ENCODE results near the gene KISS1. TPM values are rescaled to one million over a fixed set of nuclear protein-coding genes. Genes with fewer than 3 reads are reported as not detected.

Gene KISS1
- total RNA-seq, 4 donors from 2014 or later: not detected

DNA sequence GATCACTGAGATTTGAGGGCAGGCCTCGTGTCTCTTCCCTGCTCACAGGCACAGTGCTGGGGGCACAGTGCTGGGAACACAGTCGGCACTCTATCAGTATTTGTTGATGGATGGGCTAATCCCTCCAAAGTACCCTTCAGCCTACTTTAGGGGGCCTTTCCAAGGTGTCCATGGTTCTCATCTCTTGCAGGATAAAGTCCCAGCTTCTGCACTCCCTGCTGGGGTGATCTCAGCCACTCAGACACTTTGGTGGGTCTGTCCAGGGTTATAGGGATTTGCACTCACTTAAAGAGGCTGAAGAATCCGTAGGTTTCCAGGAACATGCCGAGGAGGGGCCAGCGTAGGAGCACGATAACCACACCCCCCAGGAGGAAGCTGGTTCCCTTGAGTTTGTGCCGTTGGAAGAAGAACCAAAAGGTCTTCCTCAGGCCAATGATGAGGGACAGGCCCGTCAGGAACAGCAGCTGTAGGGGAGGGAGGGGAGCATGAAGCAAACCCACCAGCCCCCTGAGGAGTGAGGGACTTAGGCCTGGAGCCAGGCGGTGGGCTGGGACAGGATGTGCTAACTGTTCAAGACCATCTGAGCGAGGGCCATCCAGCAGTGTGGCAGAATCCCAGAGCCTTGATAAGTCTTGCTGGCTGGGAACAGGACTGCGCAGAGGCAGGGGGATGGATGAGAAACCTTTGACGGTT, 5.2 kb upstream of the KISS1 start:
- no peak overlapping the region for H3K27ac ChIP-seq
- no peak for DNase-seq
- intact Hi-C loops (cut with DNase I; ENCODE audit: low total_unique reads) (no loop called here), in situ Hi-C loops (cut with MboI; ENCODE audit: low pct_ligation_motif_present in 1 of 4, low pct_unique_long_range_greater_than_20kb in 1 of 4, low sequenced_read_pairs in 3 of 4) (no loop called here)
- H3K4me3 ChIP-seq: no peak overlapping the region
- peaks cover 26% of the 10 kb centered on the region for H3K27me3 ChIP-seq
- H3K36me3 ChIP-seq: no peaks in the 10 kb centered on the region
- peaks cover 0 to under 1% (median 0%) of the 10 kb centered on the region in 4 donors for H3K4me1 ChIP-seq
- WGBS, 2 donors (ENCODE audit: low coverage in 1 of 2): 81% methylated on average over 12 of the region's 12 CpGs; no CpG with 5 or more reads in 1 of the 2 donors
- TF ChIP-seq POLR2A (IDR thresholded peaks at IDR 0.05) (no peak), EP300 (IDR thresholded peaks at IDR 0.05; ENCODE audit: low read depth) (no peak), POLR2AphosphoS5 (IDR thresholded peaks at IDR 0.05) (no peak)
- TF ChIP-seq, protein P1, sequence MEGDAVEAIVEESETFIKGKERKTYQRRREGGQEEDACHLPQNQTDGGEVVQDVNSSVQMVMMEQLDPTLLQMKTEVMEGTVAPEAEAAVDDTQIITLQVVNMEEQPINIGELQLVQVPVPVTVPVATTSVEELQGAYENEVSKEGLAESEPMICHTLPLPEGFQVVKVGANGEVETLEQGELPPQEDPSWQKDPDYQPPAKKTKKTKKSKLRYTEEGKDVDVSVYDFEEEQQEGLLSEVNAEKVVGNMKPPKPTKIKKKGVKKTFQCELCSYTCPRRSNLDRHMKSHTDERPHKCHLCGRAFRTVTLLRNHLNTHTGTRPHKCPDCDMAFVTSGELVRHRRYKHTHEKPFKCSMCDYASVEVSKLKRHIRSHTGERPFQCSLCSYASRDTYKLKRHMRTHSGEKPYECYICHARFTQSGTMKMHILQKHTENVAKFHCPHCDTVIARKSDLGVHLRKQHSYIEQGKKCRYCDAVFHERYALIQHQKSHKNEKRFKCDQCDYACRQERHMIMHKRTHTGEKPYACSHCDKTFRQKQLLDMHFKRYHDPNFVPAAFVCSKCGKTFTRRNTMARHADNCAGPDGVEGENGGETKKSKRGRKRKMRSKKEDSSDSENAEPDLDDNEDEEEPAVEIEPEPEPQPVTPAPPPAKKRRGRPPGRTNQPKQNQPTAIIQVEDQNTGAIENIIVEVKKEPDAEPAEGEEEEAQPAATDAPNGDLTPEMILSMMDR (IDR thresholded peaks at IDR 0.05): no peak
- no peaks in the 10 kb centered on the region for H3K9me3 ChIP-seq

DNA sequence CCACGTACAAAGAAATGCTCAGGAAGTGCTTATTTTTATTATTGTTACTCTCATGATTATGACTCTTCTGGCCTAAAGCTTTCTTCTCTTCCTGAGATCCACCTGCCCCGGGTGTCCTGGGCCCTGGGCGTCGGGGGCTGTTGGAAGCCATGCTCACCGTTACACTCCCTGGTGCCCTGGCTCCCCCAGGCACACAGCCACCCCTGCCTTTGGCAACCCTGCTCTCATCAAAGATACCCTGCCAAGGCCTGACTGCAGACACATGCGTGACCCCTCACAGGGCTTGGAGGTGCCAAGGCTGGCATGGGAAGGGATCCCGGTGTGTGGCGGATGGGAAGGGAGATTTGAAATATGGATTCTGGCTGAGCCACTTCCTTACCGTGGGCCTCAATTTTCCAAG, 3.3 kb upstream of the KISS1 start:
- Histone ChIP-seq H3K36me3 (no peaks in the 10 kb centered on the region), H3K4me3 (no peak overlapping the region), H3K27me3 (peaks cover 22% of the 10 kb centered on the region), H3K27ac (no peak overlapping the region), H3K4me1 (no peaks in the 10 kb centered on the region), H3K9me3 (no peaks in the 10 kb centered on the region)
- 72 to 84% methylated on average over 4 to 9 of the region's 9 CpGs for WGBS, 2 donors (ENCODE audit: low coverage in 1 of 2)
- intact Hi-C loops (cut with DNase I; ENCODE audit: low total_unique reads): no loop called here
- no peak for TF ChIP-seq EP300 (IDR thresholded peaks at IDR 0.05; ENCODE audit: low read depth)
- DNase-seq: no peak
- in situ Hi-C loops (cut with MboI; ENCODE audit: low pct_ligation_motif_present in 1 of 4, low pct_unique_long_range_greater_than_20kb in 1 of 4, low sequenced_read_pairs in 3 of 4): no loop called here

DNA sequence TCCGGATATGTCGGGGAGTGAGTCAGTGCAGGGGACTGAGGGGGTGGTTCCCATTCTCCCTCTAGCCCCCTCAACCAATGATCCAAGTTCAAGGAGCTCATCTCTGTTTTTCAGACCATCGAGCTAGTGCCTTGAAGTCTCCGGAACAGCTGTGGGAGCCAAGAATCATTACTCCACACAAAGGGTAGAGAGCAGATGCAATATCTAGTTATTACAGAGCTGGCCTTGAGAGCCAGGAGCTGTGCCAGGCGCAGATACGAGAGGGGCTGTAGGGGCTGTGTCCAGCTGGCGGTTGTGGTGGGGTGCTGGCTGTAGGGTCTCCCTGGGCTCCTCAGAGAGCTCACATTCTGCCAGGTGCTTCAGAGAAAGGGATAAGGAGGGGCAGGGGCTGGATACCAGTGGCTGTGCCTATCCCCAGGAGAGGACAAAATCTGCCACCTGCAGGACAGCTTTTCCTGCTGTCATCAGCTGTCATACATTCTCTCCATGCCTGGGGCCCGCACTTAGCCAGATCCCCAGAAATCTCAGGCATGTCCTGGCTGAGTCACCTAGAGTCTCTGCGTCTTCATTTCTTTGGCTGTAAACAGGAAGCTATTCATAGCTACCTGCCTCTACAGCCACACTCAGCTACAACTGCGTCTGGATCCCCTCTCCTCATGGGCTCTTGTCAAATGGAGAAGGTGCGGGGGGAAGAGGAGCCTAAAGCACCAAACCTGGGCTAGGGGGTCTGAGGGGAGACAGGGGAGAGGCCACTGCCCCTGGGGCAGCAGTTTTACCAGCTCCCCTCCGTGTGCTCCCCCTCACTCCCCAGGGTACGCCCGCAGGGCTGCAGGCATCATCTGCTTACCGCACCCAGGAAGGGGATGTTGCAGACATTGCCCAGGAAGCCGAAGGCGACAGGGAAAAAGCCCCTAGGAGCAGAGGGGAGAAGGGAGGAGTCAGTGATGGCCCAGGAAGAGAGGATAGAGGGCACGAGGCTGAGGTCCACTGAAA, 2.4 kb upstream of the KISS1 start:
- in situ Hi-C loops (cut with MboI; ENCODE audit: low pct_ligation_motif_present in 1 of 4, low pct_unique_long_range_greater_than_20kb in 1 of 4, low sequenced_read_pairs in 3 of 4): no loop called here
- 62 to 80% methylated on average over 2 to 18 of the region's 18 CpGs for WGBS, 2 donors (ENCODE audit: low coverage in 1 of 2)
- Histone ChIP-seq H3K36me3 (no peaks in the 10 kb centered on the region), H3K4me3 (no peak overlapping the region), H3K27ac (no peak overlapping the region), H3K4me1 (no peaks in the 10 kb centered on the region), H3K27me3 (peaks cover 14% of the 10 kb centered on the region), H3K9me3 (no peaks in the 10 kb centered on the region)
- TF ChIP-seq POLR2AphosphoS5 (IDR thresholded peaks at IDR 0.05) (no peak), EP300 (IDR thresholded peaks at IDR 0.05; ENCODE audit: low read depth) (no peak), POLR2A (IDR thresholded peaks at IDR 0.05) (no peak)
- TF ChIP-seq, protein P1 (IDR thresholded peaks at IDR 0.05): no peak
- intact Hi-C loops (cut with DNase I; ENCODE audit: low total_unique reads): no loop called here
- DNase-seq: no peak

DNA sequence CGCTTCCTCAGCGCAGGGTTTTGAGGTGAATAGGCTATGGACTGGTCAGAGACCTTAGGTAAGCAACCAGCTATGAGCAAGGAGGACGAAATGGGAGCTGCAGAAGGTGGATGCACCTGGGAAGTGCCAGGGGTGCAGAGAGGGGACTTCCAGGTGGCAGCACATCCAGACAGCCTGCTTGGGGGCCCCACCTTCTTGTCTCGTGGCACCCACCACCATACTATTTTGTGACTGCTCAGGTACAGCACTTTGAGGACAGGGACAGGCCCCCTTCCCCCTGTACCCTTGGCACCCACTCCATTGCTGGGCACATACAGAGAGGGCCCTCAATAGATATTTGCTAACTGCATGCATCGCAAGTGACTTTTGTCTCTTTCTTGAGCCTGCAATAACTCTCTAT, 777 bp upstream of the KISS1 start:
- in situ Hi-C loops (cut with MboI; ENCODE audit: low pct_ligation_motif_present in 1 of 4, low pct_unique_long_range_greater_than_20kb in 1 of 4, low sequenced_read_pairs in 3 of 4) (no loop called here), intact Hi-C loops (cut with DNase I; ENCODE audit: low total_unique reads) (no loop called here)
- TF ChIP-seq EP300 (IDR thresholded peaks at IDR 0.05; ENCODE audit: low read depth) (no peak), POLR2A (IDR thresholded peaks at IDR 0.05) (no peak), POLR2AphosphoS5 (IDR thresholded peaks at IDR 0.05) (no peak)
- TF ChIP-seq, protein P1 (IDR thresholded peaks at IDR 0.05): no peak
- Histone ChIP-seq H3K4me1 (no peaks in the 10 kb centered on the region), H3K9me3 (no peaks in the 10 kb centered on the region), H3K4me3 (no peak overlapping the region), H3K36me3 (no peaks in the 10 kb centered on the region), H3K27me3 (peaks cover 17% of the 10 kb centered on the region), H3K27ac (no peak overlapping the region)
- no peak for DNase-seq
- 87 to 90% methylated on average over 3 to 5 of the region's 5 CpGs for WGBS, 2 donors (ENCODE audit: low coverage in 1 of 2)

All from transverse colon (tissue), 4 donors.